Calu3 (cell line): ENCODE measurements around the gene OTOG. TPM values are rescaled to one million over a fixed set of nuclear protein-coding genes. Genes with fewer than 3 reads are reported as not detected.

Experiments used
- BruUV-seq: library from RNA; stranded (reverse); fragments of 400-500 nt; replicated peaks from 2 replicates; lab custom pipeline; 2021; lab: Mats Ljungman, UMichigan
- CTCF ChIA-PET: fragments of 300-600 bp; sonication (Branson Sonifier 250); formaldehyde crosslinking; loops from one replicate; lab custom pipeline; 2022; ENCODE audit warnings: antibody characterized with exemption; lab: Charles Lee
- DNase-seq: peaks from one replicate; pipeline ENCODE4 v3.0.0; 2022
- H3K27ac Mint-ChIP-seq: one replicate; pipeline ENCODE4 v1.8.0; 2022; ENCODE audit warnings: mixed read lengths; ENCODE audit not compliant: unreplicated experiment
- H3K27me3 Mint-ChIP-seq: one replicate; pipeline ENCODE4 v1.8.0; 2022; ENCODE audit warnings: mixed read lengths; ENCODE audit not compliant: unreplicated experiment
- H3K36me3 Mint-ChIP-seq: one replicate; pipeline ENCODE4 v1.8.0; 2022; ENCODE audit warnings: mild to moderate bottlenecking, moderate library complexity, mixed read lengths; ENCODE audit not compliant: insufficient read depth, unreplicated experiment
- H3K4me1 Mint-ChIP-seq: one replicate; pipeline ENCODE4 v1.8.0; 2022; ENCODE audit warnings: mild to moderate bottlenecking, low read depth, mixed read lengths; ENCODE audit not compliant: unreplicated experiment
- H3K4me3 Mint-ChIP-seq: one replicate; pipeline ENCODE4 v1.8.0; 2022; ENCODE audit warnings: mild to moderate bottlenecking, low read depth, moderate library complexity, mixed read lengths; ENCODE audit not compliant: unreplicated experiment
- H3K9me3 Mint-ChIP-seq: one replicate; pipeline ENCODE4 v1.8.0; 2022; ENCODE audit warnings: low read depth, mixed read lengths; ENCODE audit not compliant: unreplicated experiment
- intact Hi-C: fragments of 100-400 bp; cut with micrococcal nuclease; formaldehyde crosslinking; loops from one replicate; pipeline ENCODE4 v1.10.0; 2022; ENCODE audit not compliant: unreplicated experiment
- total RNA-seq: library from RNA; stranded (reverse); gene quantifications from 2 replicates; pipeline ENCODE4 v1.2.3, GENCODE V29; 2022
- TF ChIP-seq, protein P1 (sequence below): fragments of 200-600 bp; IDR thresholded peaks from one replicate; pipeline ENCODE4 v1.8.0; 2022; ENCODE audit warnings: antibody characterized with exemption; ENCODE audit not compliant: unreplicated experiment

The OTOG gene
- total RNA-seq, 1 experiment from 2014 or later, result not detected

- intact Hi-C loops, result no loop called here
- Mint-ChIP-seq H3K36me3 (no peaks in the 10 kb centered on the region), H3K9me3 (no peaks in the 10 kb centered on the region), H3K4me1 (peaks cover under 1% of the 10 kb centered on the region), H3K4me3 (no peak overlapping the region), H3K27ac (no peak overlapping the region), H3K27me3 (peaks cover 59% of the 10 kb centered on the region)
- CTCF ChIA-PET, result interaction anchor here (1.8 kb wide), 1 partner anchor 135 kb away, joined by 9 read pairs; no protein-coding TSS in a partner anchor
- no TSS peak for BruUV-seq
- TF ChIP-seq, protein P1, sequence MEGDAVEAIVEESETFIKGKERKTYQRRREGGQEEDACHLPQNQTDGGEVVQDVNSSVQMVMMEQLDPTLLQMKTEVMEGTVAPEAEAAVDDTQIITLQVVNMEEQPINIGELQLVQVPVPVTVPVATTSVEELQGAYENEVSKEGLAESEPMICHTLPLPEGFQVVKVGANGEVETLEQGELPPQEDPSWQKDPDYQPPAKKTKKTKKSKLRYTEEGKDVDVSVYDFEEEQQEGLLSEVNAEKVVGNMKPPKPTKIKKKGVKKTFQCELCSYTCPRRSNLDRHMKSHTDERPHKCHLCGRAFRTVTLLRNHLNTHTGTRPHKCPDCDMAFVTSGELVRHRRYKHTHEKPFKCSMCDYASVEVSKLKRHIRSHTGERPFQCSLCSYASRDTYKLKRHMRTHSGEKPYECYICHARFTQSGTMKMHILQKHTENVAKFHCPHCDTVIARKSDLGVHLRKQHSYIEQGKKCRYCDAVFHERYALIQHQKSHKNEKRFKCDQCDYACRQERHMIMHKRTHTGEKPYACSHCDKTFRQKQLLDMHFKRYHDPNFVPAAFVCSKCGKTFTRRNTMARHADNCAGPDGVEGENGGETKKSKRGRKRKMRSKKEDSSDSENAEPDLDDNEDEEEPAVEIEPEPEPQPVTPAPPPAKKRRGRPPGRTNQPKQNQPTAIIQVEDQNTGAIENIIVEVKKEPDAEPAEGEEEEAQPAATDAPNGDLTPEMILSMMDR, result no peak
- no peak for DNase-seq
Observed at GRCh38 chr11:17595526-17596309, 48.7 kb downstream of the OTOG start.

DNA sequence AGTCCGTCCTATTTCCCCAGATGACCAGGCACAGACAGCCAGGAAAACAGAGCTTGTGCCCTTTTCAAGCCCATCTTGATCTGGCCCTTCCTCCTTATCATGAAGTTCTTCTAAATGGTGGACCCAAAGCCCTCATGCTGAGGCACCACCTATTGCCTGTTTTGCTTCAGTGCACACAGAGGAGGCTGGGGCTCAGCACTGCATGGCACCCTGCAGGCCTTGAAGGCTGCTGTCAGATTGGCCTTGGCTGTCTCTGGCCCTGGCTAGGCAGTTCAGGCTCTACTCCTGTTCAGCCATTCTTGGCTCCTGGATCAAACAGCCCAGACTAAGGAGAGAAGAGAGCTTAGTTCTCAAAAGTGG is 49.2 kb downstream of the OTOG start:
- peaks cover 6% of the 10 kb centered on the region for H3K4me1 Mint-ChIP-seq
- TF ChIP-seq, protein P1, result no peak
- H3K27me3 Mint-ChIP-seq, result peaks cover 64% of the 10 kb centered on the region
- DNase-seq, result no peak
- CTCF ChIA-PET, result interaction anchor here (1.8 kb wide), 1 partner anchor 135 kb away, joined by 9 read pairs; no protein-coding TSS in a partner anchor
- no peak overlapping the region for H3K4me3 Mint-ChIP-seq
- intact Hi-C loops, result no loop called here
- H3K9me3 Mint-ChIP-seq, result no peaks in the 10 kb centered on the region
- no peaks in the 10 kb centered on the region for H3K36me3 Mint-ChIP-seq
- H3K27ac Mint-ChIP-seq, result no peak overlapping the region
- no TSS peak for BruUV-seq

DNA sequence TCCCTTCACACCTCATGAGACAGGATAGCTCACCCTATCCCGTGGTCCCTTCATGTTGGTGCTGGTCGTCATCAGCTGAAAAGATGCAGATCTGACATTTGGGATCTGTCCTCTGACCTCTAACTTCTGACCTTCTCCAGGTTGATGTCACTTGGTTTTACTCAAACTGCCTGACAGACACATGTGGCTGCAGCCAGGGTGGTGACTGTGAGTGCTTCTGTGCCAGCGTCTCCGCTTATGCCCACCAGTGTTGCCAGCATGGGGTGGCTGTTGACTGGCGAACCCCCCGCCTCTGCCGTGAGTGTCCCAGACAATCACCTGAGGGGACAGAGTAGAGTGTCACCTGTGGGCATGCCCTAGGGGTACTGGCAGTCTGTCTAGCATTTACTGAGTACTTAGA is 49.7 kb downstream of the OTOG start:
- intact Hi-C loops, result no loop called here
- Mint-ChIP-seq H3K27me3 (peaks cover 68% of the 10 kb centered on the region), H3K4me1 (peaks cover 8% of the 10 kb centered on the region), H3K36me3 (no peaks in the 10 kb centered on the region), H3K27ac (no peak overlapping the region), H3K9me3 (no peaks in the 10 kb centered on the region), H3K4me3 (no peak overlapping the region)
- BruUV-seq, result no TSS peak
- TF ChIP-seq, protein P1, result no peak
- DNase-seq, result no peak
- CTCF ChIA-PET, result interaction anchor here (1.8 kb wide), 1 partner anchor 134 kb away, joined by 9 read pairs; no protein-coding TSS in a partner anchor

- peaks cover 58% of the 10 kb centered on the region for H3K27me3 Mint-ChIP-seq
- intact Hi-C loops, result no loop called here
- CTCF ChIA-PET, result interaction anchor here (1.8 to 5.0 kb wide), 2 partner anchors 133 kb away, joined by 9 to 70 read pairs; no protein-coding TSS in a partner anchor
Observed at GRCh38 chr11:17597770-17598169, 50.7 kb downstream of the OTOG start.

More at GRCh38 chr11:17597770-17598169, 50.7 kb downstream of the OTOG start:
- no peaks in the 10 kb centered on the region for H3K9me3 Mint-ChIP-seq
- H3K27ac Mint-ChIP-seq, result no peak overlapping the region
- no peak overlapping the region for H3K4me3 Mint-ChIP-seq
- H3K36me3 Mint-ChIP-seq, result no peaks in the 10 kb centered on the region
- TF ChIP-seq, protein P1, result no peak
- no TSS peak for BruUV-seq
- H3K4me1 Mint-ChIP-seq, result peaks cover 8% of the 10 kb centered on the region
- DNase-seq, result no peak
